Neural cell (in vitro differentiated cells): Measurements from ENCODE around the gene IPO4. TPM values are rescaled to one million over a fixed set of nuclear protein-coding genes. Genes with fewer than 3 reads are reported as not detected.

Experiments used
- H2AFZ ChIP-seq: fragments of 200-600, 300-800 bp; sonication (generic), shearing (Covaris generic); 2 replicates; pipeline ENCODE4 v1.6.0; 2014; ENCODE audit warnings: low read depth, mild to moderate bottlenecking, antibody characterized with exemption, low read length, moderate library complexity
- H3F3A ChIP-seq: fragments of 200-600 bp; shearing (Covaris generic); 2 replicates; pipeline ENCODE4 v1.6.1; 2016; ENCODE audit warnings: mild to moderate bottlenecking, moderate library complexity, mixed read lengths, antibody characterized with exemption, low read length; ENCODE audit not compliant: insufficient read depth, poor library complexity, severe bottlenecking
- H3K27ac ChIP-seq: fragments of 200-600, 300-800 bp; sonication (generic), shearing (Covaris generic); 2 replicates; pipeline ENCODE4 v1.5.1; 2014; ENCODE audit warnings: mild to moderate bottlenecking, low read length, moderate library complexity
- H3K27me3 ChIP-seq: fragments of 300-800, 200-600 bp; sonication (generic), shearing (Covaris generic); 2 replicates; pipeline ENCODE4 v1.6.0; 2014; ENCODE audit warnings: mild to moderate bottlenecking, low read depth, low read length, moderate library complexity; ENCODE audit not compliant: insufficient read depth
- H3K36me3 ChIP-seq: fragments of 300-800, 200-600 bp; sonication (generic), shearing (Covaris generic); 2 replicates; pipeline ENCODE4 v1.5.1; 2014; ENCODE audit warnings: mild to moderate bottlenecking, antibody characterized with exemption, low read length, moderate library complexity; ENCODE audit not compliant: insufficient read depth
- H3K4me2 ChIP-seq: fragments of 300-800, 200-600 bp; sonication (generic), shearing (Covaris generic); 2 replicates; pipeline ENCODE4 v1.6.0; 2014; ENCODE audit warnings: mild to moderate bottlenecking, low read length
- H3K4me3 ChIP-seq: fragments of 300-800, 200-600 bp; sonication (generic), shearing (Covaris generic); 2 replicates; pipeline ENCODE4 v1.5.1; 2014; ENCODE audit warnings: mild to moderate bottlenecking, low read length, moderate library complexity
- H3K79me2 ChIP-seq: fragments of 200-600 bp; shearing (Covaris generic); replicated peaks from 2 replicates; pipeline ENCODE4 v1.6.0; 2014; ENCODE audit warnings: mild to moderate bottlenecking, low read length, moderate library complexity; ENCODE audit not compliant: insufficient read depth
- H3K9ac ChIP-seq: fragments of 300-800, 200-600 bp; sonication (generic), shearing (Covaris generic); 2 replicates; pipeline ENCODE4 v1.6.1; 2016; ENCODE audit warnings: mild to moderate bottlenecking, low read length, mixed read lengths
- H3K9me2 ChIP-seq: fragments of 200-600 bp; shearing (Covaris generic); 2 replicates; pipeline ENCODE4 v1.6.1; 2016; ENCODE audit warnings: mild to moderate bottlenecking, low read length, mixed read lengths; ENCODE audit not compliant: insufficient read depth
- H3K9me3 ChIP-seq: fragments of 200-600, 300-800 bp; sonication (generic), shearing (Covaris generic); 2 replicates; pipeline ENCODE4 v1.6.1; 2016; ENCODE audit warnings: mild to moderate bottlenecking, mixed run types, low read length, moderate library complexity, mixed read lengths
- H4K20me1 ChIP-seq: fragments of 200-600 bp; shearing (Covaris generic); 2 replicates; pipeline ENCODE4 v1.6.1; 2016; ENCODE audit warnings: mild to moderate bottlenecking, mixed run types; ENCODE audit not compliant: insufficient read depth
- CTCF ChIP-seq: fragments of 450-650 bp; IDR thresholded peaks from 2 replicates; pipeline ENCODE4 v1.5.1; 2014; ENCODE audit warnings: antibody characterized with exemption, mild to moderate bottlenecking, moderate library complexity; ENCODE audit not compliant: poor library complexity, severe bottlenecking
- EP300 ChIP-seq: fragments of 450-650 bp; conservative IDR thresholded peaks from 2 replicates; pipeline ENCODE4 v1.6.1; 2014; ENCODE audit warnings: antibody characterized with exemption, mild to moderate bottlenecking, moderate library complexity; ENCODE audit not compliant: poor library complexity, severe bottlenecking
- EZH2 ChIP-seq: fragments of 200-600, 300-800 bp; shearing (Covaris generic), sonication (generic); IDR thresholded peaks from 2 replicates; pipeline ENCODE4 v1.6.1; 2014; ENCODE audit warnings: antibody characterized with exemption, low read length, borderline replicate concordance, mild to moderate bottlenecking; ENCODE audit not compliant: insufficient read depth, poor library complexity, severe bottlenecking
- MXI1 ChIP-seq: fragments of 450-650 bp; conservative IDR thresholded peaks from 2 replicates; pipeline ENCODE4 v1.6.1; 2014; ENCODE audit warnings: antibody characterized with exemption, mild to moderate bottlenecking; ENCODE audit not compliant: poor library complexity, severe bottlenecking
- POLR2AphosphoS5 ChIP-seq: IDR thresholded peaks from 2 replicates; pipeline ENCODE4 v1.6.1; 2012
- RAD21 ChIP-seq: fragments of 450-650 bp; conservative IDR thresholded peaks from 2 replicates; pipeline ENCODE4 v1.6.1; 2014; ENCODE audit warnings: antibody characterized with exemption, mild to moderate bottlenecking, moderate library complexity
- REST ChIP-seq: IDR thresholded peaks from 2 replicates; pipeline ENCODE4 v1.6.1; 2012; ENCODE audit warnings: borderline replicate concordance
- SMC3 ChIP-seq: fragments of 450-650 bp; conservative IDR thresholded peaks from 2 replicates; pipeline ENCODE4 v1.6.1; 2014; ENCODE audit warnings: antibody characterized with exemption, mild to moderate bottlenecking, moderate library complexity; ENCODE audit not compliant: poor library complexity
- TAF1 ChIP-seq: IDR thresholded peaks from 2 replicates; pipeline ENCODE4 v1.6.1; 2012; ENCODE audit warnings: low read depth
- polyA plus RNA-seq: library from polyadenylated mRNA; depleted of rRNA; stranded (reverse); fragments of >200 nt; gene quantifications from 2 replicates; pipeline ENCODE4 v1.2.3, GENCODE V29; 2014

IPO4 gene
- polyA plus RNA-seq, 1 donor from 2014 or later: 9.2 TPM

GRCh38 chr14:24198814-24199524 lies 10.4 kb upstream of the IPO4 start:
- TF ChIP-seq RAD21 (no peak), MXI1 (no peak), POLR2AphosphoS5 (no peak), EZH2 (no peak), TAF1 (no peak), EP300 (no peak), SMC3 (no peak), REST (no peak), CTCF (no peak)
- Histone ChIP-seq H3K9me3 (no peaks in the 10 kb centered on the region), H3K4me3 (no peak overlapping the region), H3K79me2 (no peaks in the 10 kb centered on the region), H3K27ac (no peak overlapping the region), H3K27me3 (no peaks in the 10 kb centered on the region), H3F3A (no peaks in the 10 kb centered on the region), H3K36me3 (no peaks in the 10 kb centered on the region), H3K9ac (no peak overlapping the region), H3K9me2 (no peaks in the 10 kb centered on the region), H3K4me2 (no peak overlapping the region), H2AFZ (no peak overlapping the region), H4K20me1 (no peaks in the 10 kb centered on the region)

GRCh38 chr14:24197056-24197450 lies 8.4 kb upstream of the IPO4 start:
- TF ChIP-seq TAF1: no peak
- TF ChIP-seq SMC3: no peak
- TF ChIP-seq POLR2AphosphoS5: no peak
- no peak for TF ChIP-seq REST
- TF ChIP-seq CTCF: no peak
- no peak for TF ChIP-seq RAD21
- no peak for TF ChIP-seq EP300
- no peak for TF ChIP-seq EZH2
- no peak for TF ChIP-seq MXI1
- H4K20me1 ChIP-seq: no peaks in the 10 kb centered on the region
- H2AFZ ChIP-seq: no peak overlapping the region
- peak overlapping the region; percentile 92 for H3K4me3 ChIP-seq
- no peaks in the 10 kb centered on the region for H3K9me3 ChIP-seq
- no peaks in the 10 kb centered on the region for H3K36me3 ChIP-seq
- no peak overlapping the region for H3K27ac ChIP-seq
- H3K9ac ChIP-seq: no peak overlapping the region
- H3K27me3 ChIP-seq: no peaks in the 10 kb centered on the region
- H3F3A ChIP-seq: no peaks in the 10 kb centered on the region
- no peak overlapping the region for H3K4me2 ChIP-seq
- no peaks in the 10 kb centered on the region for H3K9me2 ChIP-seq
- peaks cover under 1% of the 10 kb centered on the region for H3K79me2 ChIP-seq
